HG02763 (cell line): ENCODE results near the gene LUC7L3.
A peak's percentile ranks its signal among the peaks of the same experiment; 100 is the strongest.
"Not testable (repeated sequence)": the region's sequence is repeated elsewhere in the genome, so short reads cannot be mapped to it uniquely, and the experiment has no call there.

Experiments
- ATAC-seq: cut with Tn5 transposase; IDR thresholded peaks from one replicate; pipeline ENCODE4 v1.9.1; 2021; ENCODE audit warnings: mild to moderate bottlenecking, moderate library complexity; ENCODE audit not compliant: unreplicated experiment

Gene LUC7L3, protein sequence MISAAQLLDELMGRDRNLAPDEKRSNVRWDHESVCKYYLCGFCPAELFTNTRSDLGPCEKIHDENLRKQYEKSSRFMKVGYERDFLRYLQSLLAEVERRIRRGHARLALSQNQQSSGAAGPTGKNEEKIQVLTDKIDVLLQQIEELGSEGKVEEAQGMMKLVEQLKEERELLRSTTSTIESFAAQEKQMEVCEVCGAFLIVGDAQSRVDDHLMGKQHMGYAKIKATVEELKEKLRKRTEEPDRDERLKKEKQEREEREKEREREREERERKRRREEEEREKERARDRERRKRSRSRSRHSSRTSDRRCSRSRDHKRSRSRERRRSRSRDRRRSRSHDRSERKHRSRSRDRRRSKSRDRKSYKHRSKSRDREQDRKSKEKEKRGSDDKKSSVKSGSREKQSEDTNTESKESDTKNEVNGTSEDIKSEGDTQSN

DNA sequence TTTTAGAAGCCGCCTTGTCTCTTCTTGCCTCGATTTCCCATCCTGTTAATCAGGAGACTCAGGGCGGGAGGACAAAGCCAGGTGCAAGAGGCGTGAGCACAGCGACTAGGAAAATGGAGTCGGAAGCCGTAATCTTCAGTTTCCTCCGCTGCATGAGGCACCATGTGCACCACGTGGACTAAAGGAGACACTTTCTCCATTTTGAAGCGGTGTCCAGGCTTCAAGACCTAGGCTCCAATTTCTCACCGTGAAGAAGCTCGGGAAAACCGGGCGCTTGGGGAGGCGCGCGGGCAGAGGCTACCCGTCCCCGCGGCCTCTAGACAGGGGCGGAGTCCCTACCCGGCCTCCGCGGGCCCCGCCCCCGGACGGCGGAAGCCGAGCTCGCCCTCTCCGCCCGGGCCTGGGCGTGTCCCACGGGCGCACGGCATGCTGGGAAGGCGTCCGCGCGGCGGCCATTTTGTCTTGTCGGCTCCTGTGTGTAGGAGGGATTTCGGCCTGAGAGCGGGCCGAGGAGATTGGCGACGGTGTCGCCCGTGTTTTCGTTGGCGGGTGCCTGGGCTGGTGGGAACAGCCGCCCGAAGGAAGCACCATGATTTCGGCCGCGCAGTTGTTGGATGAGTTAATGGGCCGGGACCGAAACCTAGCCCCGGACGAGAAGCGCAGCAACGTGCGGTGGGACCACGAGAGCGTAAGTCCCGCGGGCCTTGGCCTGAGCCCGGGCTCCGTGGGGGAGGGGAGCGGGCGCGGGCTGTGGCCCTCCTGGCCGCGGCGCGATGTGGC lies at the start of gene LUC7L3:
LUC7L3 (plus strand) TSS at position 460 of the 780 bp plus-strand sequence; CDS start at position 590, 130 bp downstream.
- peak; percentile 83 for ATAC-seq

DNA sequence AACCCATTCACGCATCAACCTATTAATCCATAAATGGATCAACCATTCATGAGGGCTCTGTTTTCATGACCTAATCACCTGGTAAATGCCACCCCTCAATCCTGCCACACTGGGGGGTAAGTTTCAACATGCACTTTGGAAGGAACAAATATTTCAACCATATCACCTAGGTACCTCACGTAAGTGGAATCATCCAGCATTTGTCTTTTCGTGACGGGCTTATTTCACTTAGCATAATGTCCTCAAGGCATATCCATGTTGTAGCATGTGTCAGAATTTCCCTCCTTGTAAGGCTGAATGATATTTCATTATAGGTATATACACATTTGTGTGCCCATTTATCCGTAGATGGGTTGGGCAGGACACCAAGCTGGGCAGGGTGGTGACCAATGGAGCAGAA lies 47.3 kb upstream of the LUC7L3 start:
- ATAC-seq: no peak

DNA sequence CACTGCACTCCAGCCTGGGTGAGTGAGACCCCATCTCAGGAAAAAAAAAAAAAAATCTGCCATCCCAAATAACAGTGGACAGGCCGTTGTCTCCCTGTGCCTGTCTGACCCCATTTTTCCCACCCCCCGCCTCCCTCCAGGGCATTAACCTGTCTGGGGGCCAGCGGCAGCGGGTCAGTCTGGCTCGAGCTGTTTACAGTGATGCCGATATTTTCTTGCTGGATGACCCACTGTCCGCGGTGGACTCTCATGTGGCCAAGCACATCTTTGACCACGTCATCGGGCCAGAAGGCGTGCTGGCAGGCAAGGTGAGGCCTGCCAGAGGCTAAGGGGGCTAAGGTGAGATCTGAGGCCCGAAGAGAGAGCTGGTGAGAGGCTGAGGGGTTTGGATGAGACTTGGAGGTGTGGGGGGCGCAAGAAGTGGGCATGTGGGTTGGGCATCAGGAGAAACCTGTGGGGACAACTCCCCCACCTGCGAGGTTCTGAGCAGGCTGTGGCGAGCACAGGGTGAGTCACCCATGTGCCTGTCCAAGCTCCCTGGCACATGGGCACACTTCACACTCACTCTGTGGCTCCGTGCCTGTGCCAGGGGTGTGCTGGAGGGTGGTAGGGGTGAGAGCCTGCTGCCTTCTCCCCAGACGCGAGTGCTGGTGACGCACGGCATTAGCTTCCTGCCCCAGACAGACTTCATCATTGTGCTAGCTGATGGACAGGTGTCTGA lies 46.4 kb upstream of the LUC7L3 start:
- no peak for ATAC-seq

DNA sequence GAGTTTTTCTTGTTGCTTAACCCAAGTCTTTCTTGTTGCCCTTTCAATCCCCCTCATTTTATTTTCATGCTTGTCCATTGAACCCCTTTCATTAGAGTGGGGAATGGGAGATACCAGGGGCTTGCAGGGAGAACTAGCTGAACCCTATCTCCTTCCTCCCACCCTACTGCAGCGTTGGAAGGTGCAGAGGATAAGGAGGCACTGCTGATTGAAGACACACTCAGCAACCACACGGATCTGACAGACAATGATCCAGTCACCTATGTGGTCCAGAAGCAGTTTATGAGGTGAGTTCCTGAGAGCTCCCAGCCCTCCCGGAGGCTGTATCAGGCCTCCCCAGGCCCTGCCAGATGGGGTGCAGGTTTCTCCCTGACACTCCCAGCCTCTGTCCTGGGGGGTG lies 44.2 kb upstream of the LUC7L3 start:
- no peak for ATAC-seq

DNA sequence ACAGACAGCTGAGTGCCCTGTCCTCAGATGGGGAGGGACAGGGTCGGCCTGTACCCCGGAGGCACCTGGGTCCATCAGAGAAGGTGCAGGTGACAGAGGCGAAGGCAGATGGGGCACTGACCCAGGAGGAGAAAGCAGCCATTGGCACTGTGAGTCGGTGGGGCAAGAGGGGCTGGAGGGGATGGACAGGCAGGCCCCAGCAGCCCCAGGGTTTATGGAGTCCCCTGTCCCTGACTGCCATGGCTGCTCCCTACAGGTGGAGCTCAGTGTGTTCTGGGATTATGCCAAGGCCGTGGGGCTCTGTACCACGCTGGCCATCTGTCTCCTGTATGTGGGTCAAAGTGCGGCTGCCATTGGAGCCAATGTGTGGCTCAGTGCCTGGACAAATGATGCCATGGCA lies 43.8 kb upstream of the LUC7L3 start:
- no peak for ATAC-seq

DNA sequence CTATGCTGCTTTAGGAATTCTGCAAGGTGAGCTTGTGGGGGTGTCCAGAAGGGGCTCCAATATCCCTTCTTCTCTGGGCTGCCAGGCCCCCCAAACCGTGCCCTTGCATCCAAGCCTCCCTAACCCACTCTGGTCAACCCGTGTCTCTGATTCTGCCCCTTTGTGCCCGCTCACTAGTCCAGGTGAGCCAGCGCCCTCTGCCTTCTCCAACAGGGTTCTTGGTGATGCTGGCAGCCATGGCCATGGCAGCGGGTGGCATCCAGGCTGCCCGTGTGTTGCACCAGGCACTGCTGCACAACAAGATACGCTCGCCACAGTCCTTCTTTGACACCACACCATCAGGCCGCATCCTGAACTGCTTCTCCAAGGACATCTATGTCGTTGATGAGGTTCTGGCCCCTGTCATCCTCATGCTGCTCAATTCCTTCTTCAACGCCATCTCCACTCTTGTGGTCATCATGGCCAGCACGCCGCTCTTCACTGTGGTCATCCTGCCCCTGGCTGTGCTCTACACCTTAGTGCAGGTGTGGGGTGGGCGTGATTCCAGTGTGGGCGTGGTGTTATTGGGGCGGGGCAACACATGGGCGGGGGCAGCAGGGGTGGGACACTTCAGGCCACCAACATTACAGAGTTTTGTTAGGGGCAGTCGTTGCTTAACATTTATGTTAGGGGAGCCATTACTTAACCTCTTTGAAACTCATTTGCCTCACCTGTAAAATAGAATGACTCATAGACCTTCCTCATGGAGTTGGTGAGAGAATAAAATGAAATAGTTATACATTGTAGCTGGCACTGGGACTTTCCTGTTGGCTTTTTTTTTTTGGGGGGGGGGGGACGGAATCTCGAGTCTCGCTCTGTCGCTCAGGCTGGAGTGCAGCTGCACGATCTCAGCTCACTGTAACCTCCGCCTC lies 43.1 kb upstream of the LUC7L3 start:
- ATAC-seq: no peak

DNA sequence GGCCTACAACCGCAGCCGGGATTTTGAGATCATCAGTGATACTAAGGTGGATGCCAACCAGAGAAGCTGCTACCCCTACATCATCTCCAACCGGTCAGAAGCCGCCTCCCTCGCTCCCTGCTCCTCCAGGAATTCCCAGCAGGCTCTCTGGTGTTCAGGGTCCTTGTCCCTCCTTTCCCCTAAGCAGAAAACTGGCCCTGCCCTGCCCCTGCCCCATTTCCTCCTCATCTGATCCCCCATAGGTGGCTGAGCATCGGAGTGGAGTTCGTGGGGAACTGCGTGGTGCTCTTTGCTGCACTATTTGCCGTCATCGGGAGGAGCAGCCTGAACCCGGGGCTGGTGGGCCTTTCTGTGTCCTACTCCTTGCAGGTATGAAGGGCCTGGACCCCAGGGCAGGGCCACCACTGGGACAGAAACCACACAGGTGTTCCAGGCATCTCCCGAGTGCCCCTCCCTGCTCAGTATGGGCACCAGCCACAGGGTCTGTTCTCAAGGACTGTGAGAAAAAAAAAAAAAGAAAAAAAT lies 41.5 kb upstream of the LUC7L3 start:
- ATAC-seq: no peak

DNA sequence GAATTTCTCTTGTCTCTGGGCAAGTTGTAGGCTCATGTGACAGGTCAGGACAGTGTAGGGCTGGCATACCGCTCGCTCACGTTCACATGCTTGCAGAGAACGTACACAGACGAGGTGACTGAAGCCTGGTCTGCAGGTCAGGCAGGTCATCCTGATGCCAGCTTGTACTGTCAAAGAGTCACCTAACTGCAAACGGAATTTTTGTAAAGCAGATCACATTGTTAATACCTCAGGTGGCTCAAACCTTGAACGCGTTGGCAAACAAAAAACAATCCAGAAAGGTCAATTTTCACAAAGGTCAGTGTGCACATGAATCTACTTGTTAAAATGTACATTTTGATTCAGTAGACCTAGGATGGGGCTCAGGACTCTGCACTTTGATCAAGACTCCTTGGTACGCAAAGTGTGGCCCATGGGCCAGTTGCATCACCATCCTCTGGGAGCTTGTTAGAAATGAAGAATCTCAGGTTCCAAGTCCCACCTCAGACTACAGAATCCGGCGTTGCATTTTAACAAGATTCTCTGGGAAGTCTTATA lies 40.3 kb upstream of the LUC7L3 start:
- no peak for ATAC-seq

DNA sequence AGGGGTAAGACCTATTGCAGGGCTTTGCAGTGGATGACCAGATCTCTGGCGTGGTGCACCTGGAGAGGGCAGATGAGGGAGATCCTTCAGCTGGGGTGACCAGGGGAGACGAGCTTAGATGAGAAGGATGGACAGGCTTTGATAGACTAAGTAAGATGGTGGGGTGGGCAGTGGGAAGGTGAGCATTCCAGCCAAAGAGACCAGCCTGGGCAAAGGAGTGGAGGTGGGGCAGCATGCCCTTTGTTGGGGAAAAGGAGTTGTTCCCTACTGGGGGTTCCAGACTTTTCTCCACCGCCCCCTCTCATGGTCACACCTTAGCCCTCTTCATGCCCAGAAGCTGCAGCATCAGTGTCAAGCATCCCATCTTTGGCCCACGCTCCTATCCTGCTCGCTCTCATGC lies 39.3 kb upstream of the LUC7L3 start:
- no peak for ATAC-seq

DNA sequence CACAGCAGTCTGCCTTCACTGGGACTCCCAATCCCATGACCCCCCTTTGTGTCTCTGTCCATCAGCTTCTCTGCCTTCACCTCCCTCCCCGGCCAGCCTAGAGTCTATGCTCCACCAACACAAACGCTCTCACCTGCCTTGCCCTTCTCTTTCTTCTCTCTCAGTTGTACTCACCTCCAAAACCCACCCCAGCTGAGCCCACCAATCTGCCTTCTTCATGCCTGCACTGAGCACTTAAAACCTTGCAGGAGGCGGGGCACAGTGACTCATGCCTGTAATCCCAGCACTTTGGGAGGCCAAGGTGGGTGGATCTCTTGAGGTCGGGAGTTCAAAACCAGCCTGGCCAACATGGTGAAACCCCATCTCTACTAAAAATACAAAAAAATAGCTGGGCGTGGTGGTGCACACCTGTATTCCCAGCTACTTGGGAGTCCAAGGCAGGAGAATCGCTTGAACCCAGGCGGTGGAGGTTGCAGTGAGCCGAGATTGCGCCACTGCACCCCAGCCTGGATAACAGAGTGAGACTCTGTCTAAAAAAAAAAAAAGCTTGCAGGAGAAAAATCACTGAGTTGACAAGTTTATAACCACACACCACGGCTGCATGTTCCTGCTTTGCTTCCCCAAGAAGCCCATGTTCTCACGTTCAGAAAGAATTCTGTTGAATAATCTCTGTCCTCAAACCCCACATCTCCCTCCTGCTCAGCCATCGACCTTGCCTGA lies 38.7 kb upstream of the LUC7L3 start:
- not testable (repeated sequence) for ATAC-seq

DNA sequence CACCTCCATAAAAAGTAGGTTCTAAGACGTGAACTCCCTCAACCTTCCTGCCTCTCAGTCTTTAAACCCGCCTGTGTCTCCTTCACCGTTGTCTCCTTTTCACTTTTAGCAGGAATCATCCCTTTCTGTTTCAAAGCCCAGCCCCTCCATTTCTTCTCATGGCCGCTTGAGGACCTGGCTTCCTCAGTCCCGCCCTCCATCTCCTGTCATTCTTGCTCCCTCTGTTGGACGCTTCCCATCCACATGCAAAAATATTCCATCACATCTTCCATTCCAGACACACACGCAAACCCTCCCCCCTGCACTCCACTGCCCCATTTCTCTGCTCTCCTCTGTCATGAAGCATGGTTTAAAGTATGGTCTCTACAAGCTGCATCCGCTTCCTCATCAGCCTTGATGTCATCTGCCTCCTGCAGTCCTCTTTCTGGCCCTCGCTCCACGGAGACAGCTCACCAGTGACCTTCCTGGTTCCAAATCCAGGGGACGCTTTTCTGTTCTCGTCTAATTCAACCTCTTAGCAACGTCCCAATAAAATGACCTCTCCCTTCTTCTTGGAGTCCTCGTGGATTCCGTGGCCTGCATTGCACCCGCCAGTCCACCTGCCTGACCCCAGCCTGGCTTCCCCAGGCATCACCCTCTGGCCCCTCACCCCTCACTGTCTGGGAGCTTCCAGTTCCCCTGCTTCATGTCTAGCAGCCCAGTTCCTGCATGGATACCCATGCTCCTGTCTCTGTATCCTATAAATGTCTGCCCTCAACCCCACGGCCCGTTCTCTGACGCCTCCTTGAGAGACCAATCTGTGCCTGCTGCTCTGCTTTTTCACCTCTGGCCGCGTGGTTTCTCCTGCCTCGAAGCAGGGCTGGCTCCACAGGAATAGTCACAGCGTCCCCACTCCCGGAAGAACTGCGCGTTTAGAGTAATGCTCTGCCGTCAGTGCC lies 37.9 kb upstream of the LUC7L3 start:
- no peak for ATAC-seq

DNA sequence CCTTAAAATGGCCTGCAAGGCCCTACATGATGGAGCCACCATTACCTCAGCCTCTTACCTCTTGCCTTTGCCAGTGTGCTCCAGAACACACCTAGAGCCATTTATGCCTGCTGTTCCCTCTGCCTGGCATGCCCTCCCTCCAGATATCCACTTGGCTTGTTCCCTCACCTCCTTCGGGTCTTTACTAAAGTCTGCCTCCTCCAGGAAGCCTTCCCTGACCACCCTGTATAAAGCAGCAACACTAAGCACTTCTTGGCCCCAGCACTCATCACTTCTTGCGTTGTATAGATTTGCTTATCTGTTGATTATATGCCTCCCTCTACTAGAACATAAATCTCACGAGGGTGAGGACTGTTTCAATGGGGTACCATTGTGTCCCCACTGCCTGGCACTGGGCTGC lies 37.0 kb upstream of the LUC7L3 start:
- no peak for ATAC-seq

DNA sequence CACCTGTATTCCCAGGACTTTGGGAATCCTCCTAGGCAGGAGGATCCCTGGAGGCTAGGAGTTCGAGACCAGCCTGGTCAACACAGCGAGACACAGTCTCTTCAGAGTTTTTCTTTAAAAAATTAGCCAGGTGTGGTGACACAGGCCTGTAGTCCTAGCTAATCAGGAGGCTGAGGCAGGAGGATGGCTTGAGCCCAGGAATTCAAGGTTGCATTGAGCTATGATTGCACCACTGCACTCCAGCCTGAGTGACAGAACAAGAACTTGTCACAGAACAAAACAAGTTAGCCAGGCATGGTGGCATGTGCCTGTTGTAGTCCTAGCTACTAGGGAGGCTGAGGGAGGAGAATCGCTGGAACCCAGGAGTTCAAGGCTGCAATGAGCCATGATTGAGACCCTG lies 36.5 kb upstream of the LUC7L3 start:
- ATAC-seq: no peak

DNA sequence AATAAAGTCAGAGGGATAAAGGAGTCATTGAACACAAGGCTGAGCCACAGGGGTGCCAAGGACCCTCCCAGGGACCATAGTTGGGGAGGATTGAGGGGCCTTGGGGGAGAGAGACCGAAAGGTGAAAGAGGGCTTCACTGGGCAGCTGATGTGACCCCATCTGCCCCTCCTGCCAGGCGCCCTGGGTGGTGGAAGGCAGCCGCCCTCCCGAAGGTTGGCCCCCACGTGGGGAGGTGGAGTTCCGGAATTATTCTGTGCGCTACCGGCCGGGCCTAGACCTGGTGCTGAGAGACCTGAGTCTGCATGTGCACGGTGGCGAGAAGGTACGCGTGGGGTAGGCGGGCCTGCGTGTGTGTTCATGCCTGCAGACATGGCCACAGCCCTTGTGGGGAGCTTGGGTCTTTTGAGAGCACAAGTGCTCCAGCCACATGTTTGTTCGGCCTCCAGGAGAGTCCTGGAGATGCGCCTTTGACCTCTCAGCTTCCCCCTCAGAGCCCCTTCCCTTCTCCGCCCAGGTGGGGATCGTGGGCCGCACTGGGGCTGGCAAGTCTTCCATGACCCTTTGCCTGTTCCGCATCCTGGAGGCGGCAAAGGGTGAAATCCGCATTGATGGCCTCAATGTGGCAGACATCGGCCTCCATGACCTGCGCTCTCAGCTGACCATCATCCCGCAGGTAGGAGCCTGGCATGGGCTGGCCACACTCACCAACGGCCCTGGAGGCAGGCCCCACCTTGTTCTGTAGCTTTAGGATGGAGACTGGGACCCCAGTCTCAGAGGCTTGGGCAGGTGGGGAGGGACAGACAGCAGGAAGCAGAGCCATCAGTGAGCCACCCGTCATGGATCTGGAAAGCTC lies 35.7 kb upstream of the LUC7L3 start:
- ATAC-seq: no peak

DNA sequence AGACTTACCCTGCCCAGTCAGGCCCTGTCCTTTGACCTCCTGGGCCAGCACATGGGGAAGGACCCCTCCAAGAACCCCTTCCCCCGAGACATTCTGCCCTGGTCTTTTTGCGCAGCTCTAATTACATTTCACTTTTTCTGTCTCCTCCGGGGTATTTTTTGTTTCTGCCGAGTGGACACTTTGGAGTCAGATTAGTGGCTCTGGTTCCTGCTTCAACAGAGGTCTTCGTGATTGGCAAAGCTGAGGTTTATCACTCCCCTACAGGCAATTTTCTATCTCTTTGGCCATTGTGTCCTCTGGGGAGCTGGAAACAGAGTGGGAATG lies 35.2 kb upstream of the LUC7L3 start:
- ATAC-seq: no peak

DNA sequence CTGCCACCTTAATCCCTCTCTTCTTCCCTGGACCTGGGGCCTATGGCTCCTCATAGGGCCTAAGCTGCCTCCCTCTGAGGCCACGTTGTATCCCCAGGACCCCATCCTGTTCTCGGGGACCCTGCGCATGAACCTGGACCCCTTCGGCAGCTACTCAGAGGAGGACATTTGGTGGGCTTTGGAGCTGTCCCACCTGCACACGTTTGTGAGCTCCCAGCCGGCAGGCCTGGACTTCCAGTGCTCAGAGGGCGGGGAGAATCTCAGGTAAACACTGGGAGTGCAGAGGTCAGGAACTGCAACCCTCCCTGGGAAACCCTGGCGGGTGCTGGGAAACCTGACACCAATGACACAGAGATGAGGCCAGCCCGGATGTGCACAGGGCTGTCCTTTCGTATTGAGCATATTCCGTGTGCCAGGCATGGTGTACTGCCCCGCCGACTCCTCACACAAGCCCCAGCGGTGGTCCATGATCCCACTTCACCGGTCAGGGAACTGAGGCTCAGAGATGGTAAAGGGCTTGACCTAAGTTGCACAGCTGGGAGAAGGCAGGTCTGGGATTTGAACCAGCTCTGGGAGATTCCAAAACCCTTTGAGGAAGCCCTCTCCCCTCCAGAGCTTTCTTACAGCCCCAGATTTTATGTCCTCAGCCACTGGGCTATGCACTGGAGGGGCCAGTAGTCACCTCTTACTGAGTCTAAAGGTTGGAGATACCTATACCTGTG lies 34.6 kb upstream of the LUC7L3 start:
- ATAC-seq: no peak

DNA sequence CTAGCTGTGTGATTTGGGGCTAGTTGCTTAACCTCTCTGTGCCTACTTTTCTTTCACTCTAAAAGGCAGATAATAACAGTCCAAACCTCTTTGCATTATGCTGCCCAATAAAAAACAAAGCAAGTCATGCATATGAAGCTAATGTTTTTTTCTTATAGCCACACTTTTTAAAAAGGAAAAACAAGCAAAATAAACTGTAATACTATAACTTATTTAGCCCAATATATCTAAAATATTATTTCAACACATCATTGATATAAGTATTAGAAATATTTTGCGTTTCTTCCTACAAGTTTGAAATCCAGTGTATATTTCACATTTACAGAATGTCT lies 34.1 kb upstream of the LUC7L3 start:
- ATAC-seq: no peak
